HCT116 (cell line): ENCODE results near the gene AMOTL1. TPM values are rescaled to one million over a fixed set of nuclear protein-coding genes. Genes with fewer than 3 reads are reported as not detected.

Source experiments
- ATAC-seq: fragments of 200-7000 bp; cut with Tn5 transposase; 2 replicates; pipeline ENCODE4 v1.9.1; 2020; ENCODE audit warnings: mild to moderate bottlenecking, moderate library complexity
- BruUV-seq: library from RNA; stranded (reverse); fragments of 400-500 nt; replicated peaks from 2 replicates; lab custom pipeline; 2021; lab: Mats Ljungman, UMichigan
- CTCF ChIA-PET: fragments of 300-600 bp; sonication (Branson Sonifier 250); formaldehyde crosslinking; loops from one replicate; lab custom pipeline; 2021; ENCODE audit warnings: antibody characterized with exemption; lab: Charles Lee
- POLR2A ChIA-PET: fragments of 300-600, 350-600 bp; sonication (Branson Sonifier 250); formaldehyde crosslinking; loops from one replicate; lab custom pipeline; 2021; ENCODE audit warnings: antibody characterized with exemption; lab: Charles Lee
- RAD21 ChIA-PET, 2 experiments: fragments of 300-600 bp; sonication (Branson Sonifier 250); formaldehyde crosslinking; loops; one replicate each; lab custom pipeline; 2023; ENCODE audit warnings: low total read pairs in 2 of 2; ENCODE audit not compliant: uncharacterized antibody in 2 of 2, unreplicated experiment in 2 of 2, low non-redundant PET in 1 of 2; lab: Charles Lee
- DNase-seq: peaks from one replicate; pipeline ENCODE4 v3.0.0-alpha.2; 2010; ENCODE audit warnings: low read depth, low spot score
- H2AFZ ChIP-seq: fragments of 200-600 bp; shearing (Covaris generic), sonication (generic); 2 replicates; pipeline ENCODE4 v1.6.1; 2017; ENCODE audit warnings: low read depth, mixed run types, mixed read lengths, antibody characterized with exemption, low read length; ENCODE audit not compliant: poor library complexity, severe bottlenecking
- H3K27ac ChIP-seq: 2 replicates; pipeline ENCODE4 v1.5.1; 2012; ENCODE audit warnings: low read depth, low read length
- H3K27me3 ChIP-seq: fragments of 200-600 bp; sonication (generic); 2 replicates; pipeline ENCODE4 v1.6.1; 2016; ENCODE audit warnings: mixed run types, low read length, mixed read lengths; ENCODE audit not compliant: insufficient read depth
- H3K36me3 ChIP-seq, 2 experiments: fragments of 200-500 bp in 1 of 2; fragments of 200-600 bp in 1 of 2; sonication (Bioruptor generic) in 1 of 2; sonication (generic) in 1 of 2; 2 replicates each; pipeline versions ENCODE4 v1.5.1 to v1.6.1; 2014 to 2016; ENCODE audit warnings: low read length in 2 of 2, inconsistent platforms in 1 of 2, mixed read lengths in 1 of 2, mixed run types in 1 of 2; ENCODE audit not compliant: insufficient read depth in 2 of 2, control insufficient read depth in 1 of 2
- H3K4me1 ChIP-seq, 2 experiments: fragments of 200-600 bp in 1 of 2; sonication (generic) in 1 of 2; 2 replicates each; pipeline versions ENCODE4 v1.5.1 to v1.6.1; 2012 to 2017; ENCODE audit warnings: low read length in 2 of 2, inconsistent platforms in 1 of 2, mild to moderate bottlenecking in 1 of 2, mixed read lengths in 1 of 2, mixed run types in 1 of 2, moderate library complexity in 1 of 2; ENCODE audit not compliant: insufficient read depth in 2 of 2, control insufficient read depth in 1 of 2
- H3K4me2 ChIP-seq: fragments of 200-600 bp; sonication (generic); 2 replicates; pipeline ENCODE4 v1.6.1; 2017; ENCODE audit warnings: mixed run types, low read length, mixed read lengths
- H3K4me3 ChIP-seq, 2 experiments: fragments of 200-600 bp in 1 of 2; sonication (generic) in 1 of 2; replicated peaks in 1 of 2; 2 replicates each; pipeline ENCODE4 v1.5.1; 2011 to 2016; ENCODE audit warnings: low read length in 2 of 2, control low read depth in 1 of 2, low read depth in 1 of 2, mild to moderate bottlenecking in 1 of 2, mixed read lengths in 1 of 2, mixed run types in 1 of 2
- H3K79me2 ChIP-seq: fragments of 200-600 bp; sonication (generic); 2 replicates; pipeline ENCODE4 v1.6.1; 2017; ENCODE audit warnings: mild to moderate bottlenecking, mixed run types, low read length, moderate library complexity, mixed read lengths; ENCODE audit not compliant: insufficient read depth
- H3K9ac ChIP-seq: fragments of 200-600 bp; sonication (generic); 2 replicates; pipeline ENCODE4 v1.6.1; 2016; ENCODE audit warnings: low read length, mixed read lengths
- H3K9me2 ChIP-seq: fragments of 200-600 bp; sonication (generic), shearing (Covaris generic); 2 replicates; pipeline ENCODE4 v1.6.1; 2017; ENCODE audit warnings: mixed run types, mild to moderate bottlenecking, moderate library complexity; ENCODE audit not compliant: insufficient read depth
- H3K9me3 ChIP-seq, 2 experiments: fragments of 200-500 bp in 1 of 2; fragments of 200-600 bp in 1 of 2; sonication (Bioruptor generic) in 1 of 2; sonication (generic) in 1 of 2; 2 replicates each; pipeline ENCODE4 v1.6.1; 2014 to 2017; ENCODE audit warnings: low read length in 2 of 2, mixed read lengths in 2 of 2, inconsistent platforms in 1 of 2, low read depth in 1 of 2, mild to moderate bottlenecking in 1 of 2, mixed run types in 1 of 2, moderate library complexity in 1 of 2; ENCODE audit not compliant: control insufficient read depth in 1 of 2, insufficient read depth in 1 of 2
- H4K20me1 ChIP-seq: fragments of 200-600 bp; sonication (generic), shearing (Covaris generic); 2 replicates; pipeline ENCODE4 v1.6.1; 2017; ENCODE audit warnings: mixed run types, mild to moderate bottlenecking, moderate library complexity; ENCODE audit not compliant: insufficient read depth
- ELF1 ChIP-seq: IDR thresholded peaks from 2 replicates; pipeline ENCODE4 v1.6.1; 2012; ENCODE audit warnings: low read depth, borderline replicate concordance
- EZH2 ChIP-seq: fragments of 200-600 bp; sonication (generic); IDR thresholded peaks from 2 replicates; pipeline ENCODE4 v1.6.1; 2017; ENCODE audit warnings: antibody characterized with exemption, mixed run types
- FOSL1 ChIP-seq: IDR thresholded peaks from 2 replicates; pipeline ENCODE4 v1.6.1; 2012; ENCODE audit warnings: low read depth
- POLR2A ChIP-seq: IDR thresholded peaks from 2 replicates; pipeline ENCODE4 v1.7.0; 2011; ENCODE audit warnings: borderline replicate concordance; ENCODE audit not compliant: insufficient read depth, insufficient read length; ENCODE audit errors: extremely low read depth
- POLR2AphosphoS5 ChIP-seq: IDR thresholded peaks from 2 replicates; pipeline ENCODE4 v1.6.1; 2011; ENCODE audit warnings: mild to moderate bottlenecking, low read depth, low read length, moderate library complexity
- RAD21 ChIP-seq: IDR thresholded peaks from 2 replicates; pipeline ENCODE4 v1.6.1; 2012; ENCODE audit warnings: low read depth, mild to moderate bottlenecking
- SRF ChIP-seq: IDR thresholded peaks from 2 replicates; pipeline ENCODE4 v1.6.1; 2012; ENCODE audit warnings: low read depth
- TCF7L2 ChIP-seq: IDR thresholded peaks from 2 replicates; pipeline ENCODE4 v1.7.0; 2011; ENCODE audit warnings: borderline replicate concordance, inconsistent platforms; ENCODE audit not compliant: insufficient read depth, insufficient read length; ENCODE audit errors: extremely low read depth
- YY1 ChIP-seq: IDR thresholded peaks from 2 replicates; pipeline ENCODE4 v1.6.1; 2011; ENCODE audit warnings: low read length, low read depth, moderate library complexity, mild to moderate bottlenecking; ENCODE audit not compliant: insufficient replicate concordance; ENCODE audit errors: extremely low read depth
- ZBTB33 ChIP-seq: IDR thresholded peaks from 2 replicates; pipeline ENCODE4 v1.6.1; 2011; ENCODE audit warnings: mild to moderate bottlenecking, low read length, moderate library complexity; ENCODE audit not compliant: insufficient replicate concordance; ENCODE audit errors: extremely low read depth
- ZFX ChIP-seq: fragments of 450-650 bp; IDR thresholded peaks from 2 replicates; pipeline ENCODE4 v1.6.1; 2017
- intact Hi-C: fragments of 100-400 bp; cut with micrococcal nuclease; formaldehyde crosslinking; loops from 2 replicates; pipeline ENCODE4 v1.10.0; 2022
- total RNA-seq: library from RNA; stranded (reverse); gene quantifications from one replicate; pipeline ENCODE4 v1.2.1, GENCODE V29; 2021; ENCODE audit not compliant: unreplicated experiment
- TF ChIP-seq, protein P1 (sequence below): IDR thresholded peaks from 2 replicates; pipeline ENCODE4 v1.6.1; 2012

AMOTL1 gene
- total RNA-seq, 1 experiment from 2014 or later = 27.6 TPM

GRCh38 chr11:94753630-94754029, 14.5 kb upstream of the AMOTL1 start:
- no peak overlapping the region for H3K4me3 ChIP-seq
- H3K9me3 ChIP-seq = no peaks in the 10 kb centered on the region
- H3K79me2 ChIP-seq = no peaks in the 10 kb centered on the region
- no TSS peak for BruUV-seq
- ChIA-PET RAD21 (no interaction called here), POLR2A (no interaction called here), CTCF (interaction anchor here (0.7 to 2.2 kb wide), 2 partner anchors 130 to 1671 kb away, joined by 3 to 6 read pairs; no protein-coding TSS in a partner anchor)
- H3K27ac ChIP-seq = no peak overlapping the region
- no peaks in the 10 kb centered on the region for H3K9me2 ChIP-seq
- intact Hi-C loops = no loop called here
- TF ChIP-seq ZBTB33 = no peak
- no peak for TF ChIP-seq POLR2A
- TF ChIP-seq POLR2AphosphoS5 = no peak
- TF ChIP-seq EZH2 = no peak
- no peak for TF ChIP-seq TCF7L2
- no peak for TF ChIP-seq YY1
- no peak for TF ChIP-seq SRF
- TF ChIP-seq ZFX = no peak
- TF ChIP-seq FOSL1 = no peak
- TF ChIP-seq, protein P1, sequence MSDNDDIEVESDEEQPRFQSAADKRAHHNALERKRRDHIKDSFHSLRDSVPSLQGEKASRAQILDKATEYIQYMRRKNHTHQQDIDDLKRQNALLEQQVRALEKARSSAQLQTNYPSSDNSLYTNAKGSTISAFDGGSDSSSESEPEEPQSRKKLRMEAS = no peak
- no peak for TF ChIP-seq ELF1
- no peak for TF ChIP-seq RAD21
- no peaks in the 10 kb centered on the region for H3K27me3 ChIP-seq
- no peak overlapping the region for H3K4me2 ChIP-seq
- no peak overlapping the region for H3K9ac ChIP-seq
- no peak overlapping the region for H2AFZ ChIP-seq
- H4K20me1 ChIP-seq = no peaks in the 10 kb centered on the region
- H3K36me3 ChIP-seq = no peaks in the 10 kb centered on the region
- ATAC-seq (no peak), DNase-seq (no peak)
- no peaks in the 10 kb centered on the region; a peak in 1 of 4 replicates for H3K4me1 ChIP-seq
